HepG2 (cell line): ENCODE results near the gene E2F8. TPM values are rescaled to one million over a fixed set of nuclear protein-coding genes. Genes with fewer than 3 reads are reported as not detected.

Experiments used
- ATAC-seq: fragments of 200-7000 bp; cut with Tn5 transposase; 3 replicates; pipeline ENCODE4 v1.9.1; 2020; ENCODE audit warnings: mild to moderate bottlenecking, moderate library complexity
- BruUV-seq: library from RNA; stranded (reverse); fragments of 400-500 nt; replicated peaks from 2 replicates; lab custom pipeline; 2021; lab: Mats Ljungman, UMichigan
- CTCF ChIA-PET: fragments of 300-600 bp; formaldehyde crosslinking; extraction: SDS; loops from one replicate; lab custom pipeline; 2021; ENCODE audit warnings: low total read pairs, inconsistent platforms, low intra/inter-chr PET ratio; lab: Yijun Ruan, JAX
- POLR2A ChIA-PET: fragments of 350-600 bp; sonication (Branson Sonifier 250); formaldehyde crosslinking; loops from one replicate; lab custom pipeline; 2020; ENCODE audit warnings: antibody characterized with exemption, inconsistent platforms; lab: Yijun Ruan, JAX
- DNase-seq: peaks from one replicate; pipeline ENCODE4 v3.0.0-alpha.2; 2015; ENCODE audit warnings: low spot score
- FAIRE-seq: peaks from 3 replicates; lab custom pipeline; 2011; peaks lifted over from hg19 to GRCh38; lab: Jason Lieb, UNC
- H2AFZ ChIP-seq: one replicate; pipeline ENCODE4 v1.6.1; 2011; ENCODE audit warnings: low read length, inconsistent platforms
- H3K27ac ChIP-seq: fragments of 300-600 bp; 3 replicates; pipeline ENCODE4 v1.8.0; 2011; ENCODE audit warnings: mixed run types, mild to moderate bottlenecking, mixed read lengths, low read length, inconsistent platforms; ENCODE audit not compliant: insufficient read depth; ENCODE audit errors: extremely low read length
- H3K27me3 ChIP-seq, 2 experiments: fragments of 200-600 bp in 1 of 2; 2 replicates in 1 of 2; 3 replicates in 1 of 2; pipeline versions ENCODE4 v1.6.0 to v1.8.0; 2011; ENCODE audit warnings: low read length in 2 of 2, mild to moderate bottlenecking in 2 of 2, moderate library complexity in 2 of 2, inconsistent platforms in 1 of 2; ENCODE audit not compliant: insufficient read depth in 2 of 2, control insufficient read depth in 1 of 2
- H3K36me3 ChIP-seq, 2 experiments: fragments of 200-600 bp in 1 of 2; replicated peaks in 1 of 2; 2 replicates in 1 of 2; 3 replicates in 1 of 2; pipeline versions ENCODE4 v1.5.1 to v1.8.0; 2011; ENCODE audit warnings: low read length in 2 of 2, inconsistent platforms in 1 of 2; ENCODE audit not compliant: insufficient read depth in 2 of 2, control insufficient read depth in 1 of 2
- H3K4me1 ChIP-seq: 2 replicates; pipeline ENCODE4 v1.5.1; 2012; ENCODE audit warnings: low read length, inconsistent platforms; ENCODE audit not compliant: insufficient read depth
- H3K4me2 ChIP-seq: 2 replicates; pipeline ENCODE4 v1.6.0; 2011; ENCODE audit warnings: low read depth, low read length, inconsistent platforms
- H3K4me3 ChIP-seq, 3 experiments: fragments of 200-600 bp in 1 of 3; sonication (generic), shearing (Covaris generic) in 1 of 3; replicated peaks in 1 of 3; 2 replicates each; pipeline ENCODE4 v1.5.1; 2011 to 2016; ENCODE audit warnings: low read length in 3 of 3, inconsistent platforms in 2 of 3, low read depth in 2 of 3, mild to moderate bottlenecking in 2 of 3, control low read depth in 1 of 3, mixed read lengths in 1 of 3; ENCODE audit not compliant: insufficient read depth in 1 of 3
- H3K79me2 ChIP-seq: one replicate; pipeline ENCODE4 v1.6.1; 2011; ENCODE audit warnings: low read length, inconsistent platforms; ENCODE audit not compliant: insufficient read depth
- H3K9ac ChIP-seq: 2 replicates; pipeline ENCODE4 v1.6.0; 2011; ENCODE audit warnings: mild to moderate bottlenecking, low read depth, low read length, inconsistent platforms; ENCODE audit not compliant: insufficient read depth
- H3K9me3 ChIP-seq: 2 replicates; pipeline ENCODE4 v1.5.1; 2012; ENCODE audit warnings: mild to moderate bottlenecking, low read length
- H4K20me1 ChIP-seq: 2 replicates; pipeline ENCODE4 v1.6.0; 2011; ENCODE audit warnings: inconsistent platforms, mild to moderate bottlenecking, low read length, moderate library complexity; ENCODE audit not compliant: insufficient read depth
- ARID5B ChIP-seq: IDR thresholded peaks from 2 replicates; pipeline ENCODE4 v1.4.0; 2020; ENCODE audit warnings: mild to moderate bottlenecking, missing genetic modification reagents
- BRF2 ChIP-seq: sonication (generic); formaldehyde crosslinking; IDR thresholded peaks from 2 replicates; pipeline ENCODE4 v1.8.1; 2022; ENCODE audit warnings: mild to moderate bottlenecking, missing genetic modification reagents
- ELF1 ChIP-seq: sonication (generic); formaldehyde crosslinking; IDR thresholded peaks from 2 replicates; pipeline ENCODE4 v1.4.0; 2020; ENCODE audit warnings: missing genetic modification reagents
- ZNF235 ChIP-seq: sonication (generic); formaldehyde crosslinking; IDR thresholded peaks from 2 replicates; pipeline ENCODE4 v1.8.1; 2023; ENCODE audit warnings: mild to moderate bottlenecking, missing genetic modification reagents, borderline replicate concordance
- WGBS: methylation state at CpG from one replicate; pipeline ENCODE4 v1.1.6; 2017; ENCODE audit warnings: low lambda C conversion rate; 5-methylcytosine and 5-hydroxymethylcytosine counted together
- in situ Hi-C: cut with HindIII; loops from 2 replicates; pipeline ENCODE4 v1.10.0; 2017; ENCODE audit warnings: low pct_unique_long_range_greater_than_20kb; ENCODE audit not compliant: extremely low pct_ligation_motif_present
- intact Hi-C: fragments of 100-400 bp; cut with micrococcal nuclease; formaldehyde crosslinking; loops from one replicate; pipeline ENCODE4 v1.10.0; 2022; ENCODE audit not compliant: unreplicated experiment
- polyA plus RNA-seq, 8 experiments: library from polyadenylated mRNA; depleted of rRNA in 3 of 8; stranded (reverse) in 7 of 8; unstranded in 1 of 8; fragments of >200 nt; fragmentation: Illumina TruSeq in 4 of 8; extraction: Trizol in 4 of 8; gene quantifications; 2 replicates each; pipeline versions ENCODE4 v1.2.1 to v1.2.3, GENCODE V29; 2011 to 2016; ENCODE audit warnings: low read depth in 4 of 8, missing spikeins in 1 of 8, mixed read lengths in 1 of 8; ENCODE audit not compliant: insufficient read depth in 1 of 8
- total RNA-seq, 5 experiments: library from RNA; depleted of rRNA; stranded (reverse); fragments of >200 nt; fragmentation: Illumina TruSeq; extraction: Trizol; gene quantifications; 2 replicates each; pipeline ENCODE4 v1.2.3, GENCODE V29; 2016; ENCODE audit warnings: low read depth in 1 of 5

Gene E2F8
- total and polyA plus RNA-seq, 2 of the 13 experiments (the other 11 are each of a cell fraction or from before 2014, with no cell fraction given): 3.3 to 8.9 TPM

GRCh38 chr11:19283991-19284390 lies 43.2 kb upstream of the E2F8 start:
- ATAC-seq: no peak
- no TSS peak for BruUV-seq
- TF ChIP-seq ARID5B (no peak), BRF2 (CRISPR knock-in tag) (no peak), ELF1 (CRISPR knock-in tag) (no peak), ZNF235 (CRISPR knock-in tag) (no peak)

More at GRCh38 chr11:19283991-19284390, 43.2 kb upstream of the E2F8 start:
- Histone ChIP-seq H3K4me1 (no peaks in the 10 kb centered on the region), H4K20me1 (no peaks in the 10 kb centered on the region), H2AFZ (no peak overlapping the region), H3K27me3 (peaks cover 1 to 6% of the 10 kb centered on the region in 2 experiments; a peak in 2 of 5 replicates), H3K79me2 (no peaks in the 10 kb centered on the region), H3K9ac (no peak overlapping the region), H3K4me3 (no peak overlapping the region), H3K4me2 (no peak overlapping the region), H3K27ac (no peak overlapping the region), H3K9me3 (no peaks in the 10 kb centered on the region), H3K36me3 (no peaks in the 10 kb centered on the region)
- FAIRE-seq (no peak), DNase-seq (no peak)
- intact Hi-C loops (no loop called here), in situ Hi-C loops (no loop called here)
- 20% methylated on average over 3 of the region's 3 CpGs for WGBS
- POLR2A ChIA-PET: no interaction called here
- CTCF ChIA-PET: no interaction called here
